Measurements from ENCODE around the gene APH1B.

GRCh38 chr15:63276342-63277037, 915 bp upstream of the APH1B start:
- no peak for TF ChIP-seq TAF1 (IDR thresholded peaks at IDR 0.05; ENCODE audit: low read depth, low read length)
- TF ChIP-seq POU2F2 (IDR thresholded peaks at IDR 0.05; ENCODE audit: low read depth, low read length), result no peak
- TF ChIP-seq POLR2A (IDR thresholded peaks at IDR 0.05; ENCODE audit: low read depth, low read length), result no peak
- no peak for TF ChIP-seq POLR2AphosphoS5 (IDR thresholded peaks at IDR 0.05; ENCODE audit: low read depth, low read length)
- no peak for TF ChIP-seq PAX5 (IDR thresholded peaks at IDR 0.05; ENCODE audit: insufficient read depth, low read length, severe bottlenecking)

All from GM12891 (cell line).